ENCODE data around the gene PCDH11Y. TPM values are rescaled to one million over a fixed set of nuclear protein-coding genes. Genes with fewer than 3 reads are reported as not detected.
"Not testable (repeated sequence)": the region's sequence is repeated elsewhere in the genome, so short reads cannot be mapped to it uniquely, and the experiment has no call there.

Gene PCDH11Y
- total and polyA plus RNA-seq, 4 donors = not detected

DNA sequence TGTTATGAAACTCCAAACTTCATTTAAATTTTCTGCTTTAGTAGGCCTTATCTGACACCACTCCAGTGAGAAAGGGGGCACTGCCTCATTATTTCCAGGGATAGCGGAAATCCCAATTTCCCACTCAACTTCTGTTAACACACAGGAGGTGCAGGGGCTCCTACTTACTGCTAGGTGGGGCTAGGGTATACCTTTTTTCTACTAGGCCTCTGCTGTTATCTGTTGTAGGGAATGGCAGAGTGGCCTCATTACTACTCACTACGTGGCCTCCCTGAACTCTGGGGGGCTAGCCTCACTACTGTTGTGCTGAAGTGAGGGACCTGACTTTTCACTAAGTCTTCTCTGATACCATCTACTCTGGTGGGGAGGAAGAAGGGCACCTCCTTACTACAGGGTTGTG, 215.0 kb downstream of the PCDH11Y start:
- DNase-seq (ENCODE audit: low spot score); H3K27me3 ChIP-seq (ENCODE audit: control insufficient read depth in 4 of 4, insufficient read depth in 4 of 4, low read length in 3 of 4); H3K4me1 ChIP-seq (ENCODE audit: control insufficient read depth in 4 of 4, insufficient read depth in 4 of 4, low read length in 3 of 4); H3K36me3 ChIP-seq (ENCODE audit: control insufficient read depth in 4 of 4, insufficient read depth in 3 of 4, low read depth in 1 of 4, low read length in 3 of 4); H3K9me3 ChIP-seq (ENCODE audit: control insufficient read depth in 4 of 4, low read length in 3 of 4); H3K27ac ChIP-seq (ENCODE audit: low read depth in 1 of 2, low read length in 2 of 2); H3K4me3 ChIP-seq (ENCODE audit: low read depth in 1 of 3, low read length in 3 of 3); H3K9ac ChIP-seq (ENCODE audit: low read depth in 1 of 2, low read length in 2 of 2): not testable (repeated sequence)
- 24% methylated on average over 1 of the region's 2 CpGs for WGBS

DNA sequence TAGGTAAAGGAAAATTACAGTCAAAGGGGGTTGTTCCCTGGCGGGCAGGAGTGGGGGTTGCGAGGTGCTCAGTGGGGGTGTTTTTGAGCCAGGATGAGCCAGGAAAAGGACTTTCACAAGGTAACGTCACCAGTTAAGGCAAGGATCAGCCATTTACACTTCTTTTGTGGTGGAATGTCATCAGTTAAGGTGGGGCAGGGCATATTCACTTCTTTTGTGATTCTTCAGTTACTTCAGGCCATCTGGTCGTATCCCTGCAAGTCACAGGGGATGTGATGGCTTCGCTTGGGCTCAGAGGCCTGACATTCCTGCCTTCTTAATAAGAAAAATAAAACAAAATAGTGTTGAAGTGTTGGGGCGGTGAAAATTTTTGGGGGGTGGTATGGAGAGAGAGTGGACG, 324.8 kb downstream of the PCDH11Y start:
- H3K36me3 ChIP-seq (ENCODE audit: control insufficient read depth in 4 of 4, insufficient read depth in 3 of 4, low read depth in 1 of 4, low read length in 3 of 4); H3K9me3 ChIP-seq (ENCODE audit: control insufficient read depth in 4 of 4, low read length in 3 of 4); H3K4me1 ChIP-seq (ENCODE audit: control insufficient read depth in 4 of 4, insufficient read depth in 4 of 4, low read length in 3 of 4); H3K27ac ChIP-seq (ENCODE audit: low read depth in 1 of 2, low read length in 2 of 2); H3K4me3 ChIP-seq (ENCODE audit: low read depth in 1 of 3, low read length in 3 of 3); H3K27me3 ChIP-seq (ENCODE audit: control insufficient read depth in 4 of 4, insufficient read depth in 4 of 4, low read length in 3 of 4); H3K9ac ChIP-seq (ENCODE audit: low read depth in 1 of 2, low read length in 2 of 2); DNase-seq (ENCODE audit: low spot score): not testable (repeated sequence)
- 72% methylated on average over 7 of the region's 7 CpGs for WGBS

DNA sequence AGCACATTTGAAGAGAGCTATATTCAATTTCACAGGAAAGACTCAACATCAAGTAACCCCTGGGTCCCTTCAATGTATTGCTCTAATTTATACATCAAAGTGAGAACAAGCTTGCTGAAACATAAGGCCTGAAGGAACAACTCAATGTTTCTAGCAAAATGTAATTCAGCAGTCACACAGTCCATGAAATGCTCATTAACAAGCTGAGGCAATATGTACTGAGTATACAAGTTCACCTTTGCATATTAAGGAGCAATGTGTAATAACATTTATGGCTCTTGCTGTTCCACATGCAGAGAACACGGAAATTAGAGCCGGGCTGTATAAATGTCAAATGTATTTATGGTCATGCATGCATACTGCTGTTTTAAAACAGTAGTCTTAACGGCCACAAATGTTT, 342.1 kb downstream of the PCDH11Y start:
- DNase-seq (ENCODE audit: low spot score); H3K4me3 ChIP-seq (ENCODE audit: low read depth in 1 of 3, low read length in 3 of 3): not testable (repeated sequence)
- WGBS = 64% methylated on average over 3 of the region's 3 CpGs

DNA sequence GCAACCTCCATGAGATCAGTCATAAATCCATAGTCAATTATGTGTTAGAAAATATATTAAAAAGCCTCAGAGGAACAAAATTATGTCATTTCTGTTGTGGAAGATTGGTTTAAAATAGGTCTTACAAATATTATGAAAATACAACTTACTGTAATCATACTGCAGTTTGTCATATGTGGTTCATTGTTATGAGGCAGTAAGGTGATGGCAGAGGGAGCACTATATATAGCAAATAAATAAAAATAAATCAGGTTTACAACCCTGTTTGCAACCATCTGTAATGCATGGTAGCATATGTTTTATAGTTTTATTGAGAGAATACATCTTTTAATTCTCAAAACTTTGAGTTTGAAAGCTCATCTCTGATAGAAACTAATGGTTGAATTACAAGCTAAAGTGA, 543.6 kb downstream of the PCDH11Y start:
- DNase-seq (ENCODE audit: low spot score); H3K4me1 ChIP-seq (ENCODE audit: control insufficient read depth in 4 of 4, insufficient read depth in 4 of 4, low read length in 3 of 4); H3K36me3 ChIP-seq (ENCODE audit: control insufficient read depth in 4 of 4, insufficient read depth in 3 of 4, low read depth in 1 of 4, low read length in 3 of 4); H3K9me3 ChIP-seq (ENCODE audit: control insufficient read depth in 4 of 4, low read length in 3 of 4); H3K27ac ChIP-seq (ENCODE audit: low read depth in 1 of 2, low read length in 2 of 2); H3K27me3 ChIP-seq (ENCODE audit: control insufficient read depth in 4 of 4, insufficient read depth in 4 of 4, low read length in 3 of 4); H3K9ac ChIP-seq (ENCODE audit: low read depth in 1 of 2, low read length in 2 of 2); H3K4me3 ChIP-seq (ENCODE audit: low read depth in 1 of 3, low read length in 3 of 3): not testable (repeated sequence)

More for the DNA sequence above, 342.1 kb downstream of the PCDH11Y start:
- H3K36me3 ChIP-seq (ENCODE audit: control insufficient read depth in 4 of 4, insufficient read depth in 3 of 4, low read depth in 1 of 4, low read length in 3 of 4); H3K4me1 ChIP-seq (ENCODE audit: control insufficient read depth in 4 of 4, insufficient read depth in 4 of 4, low read length in 3 of 4); H3K27me3 ChIP-seq (ENCODE audit: control insufficient read depth in 4 of 4, insufficient read depth in 4 of 4, low read length in 3 of 4); H3K9me3 ChIP-seq (ENCODE audit: control insufficient read depth in 4 of 4, low read length in 3 of 4); H3K9ac ChIP-seq (ENCODE audit: low read depth in 1 of 2, low read length in 2 of 2); H3K27ac ChIP-seq (ENCODE audit: low read depth in 1 of 2, low read length in 2 of 2): not testable (repeated sequence)

DNA sequence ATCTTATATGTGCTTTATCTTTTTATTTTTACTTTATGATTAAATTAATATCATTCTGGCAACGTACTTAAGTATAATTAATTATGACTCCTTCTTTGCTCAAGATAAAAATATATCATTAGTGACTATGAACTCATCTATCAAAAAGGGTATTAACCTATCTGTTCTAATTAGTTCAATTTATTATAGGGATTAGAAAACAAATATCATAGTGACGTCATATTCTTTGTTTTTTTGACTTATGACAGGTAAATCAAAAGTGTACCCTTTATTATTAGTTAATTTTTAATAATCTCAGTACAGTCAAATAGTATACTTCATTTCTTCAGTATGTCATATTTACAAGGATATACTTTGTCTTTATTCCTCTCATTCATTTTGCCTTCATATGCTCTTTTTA, 638.5 kb downstream of the PCDH11Y start:
- H3K9me3 ChIP-seq (ENCODE audit: control insufficient read depth in 4 of 4, low read length in 3 of 4); H3K27ac ChIP-seq (ENCODE audit: low read depth in 1 of 2, low read length in 2 of 2); H3K4me3 ChIP-seq (ENCODE audit: low read depth in 1 of 3, low read length in 3 of 3); H3K4me1 ChIP-seq (ENCODE audit: control insufficient read depth in 4 of 4, insufficient read depth in 4 of 4, low read length in 3 of 4); H3K9ac ChIP-seq (ENCODE audit: low read depth in 1 of 2, low read length in 2 of 2); DNase-seq (ENCODE audit: low spot score); H3K36me3 ChIP-seq (ENCODE audit: control insufficient read depth in 4 of 4, insufficient read depth in 3 of 4, low read depth in 1 of 4, low read length in 3 of 4); H3K27me3 ChIP-seq (ENCODE audit: control insufficient read depth in 4 of 4, insufficient read depth in 4 of 4, low read length in 3 of 4): not testable (repeated sequence)
- 32% methylated on average over 2 of the region's 2 CpGs for WGBS

DNA sequence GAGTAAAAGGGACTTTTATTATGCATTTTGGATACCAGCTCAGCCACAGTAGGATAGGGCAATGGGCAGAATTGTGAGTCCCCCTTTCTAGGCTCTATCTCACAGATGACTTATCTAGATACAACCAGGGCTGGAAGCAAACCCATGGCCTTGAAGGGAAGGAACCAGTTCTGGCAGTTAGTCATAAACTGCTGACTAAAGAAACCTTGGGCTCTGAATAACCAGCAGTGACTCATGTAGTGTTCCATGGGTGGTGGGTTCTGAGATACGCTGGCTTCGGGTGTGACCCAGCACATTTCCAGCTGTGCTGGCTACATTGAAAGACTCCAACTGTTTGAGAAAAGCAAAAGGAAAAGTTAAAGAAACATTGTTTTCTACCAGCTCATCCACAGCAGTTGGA, 679.2 kb downstream of the PCDH11Y start:
- H3K36me3 ChIP-seq (ENCODE audit: control insufficient read depth in 4 of 4, insufficient read depth in 3 of 4, low read depth in 1 of 4, low read length in 3 of 4); H3K27ac ChIP-seq (ENCODE audit: low read depth in 1 of 2, low read length in 2 of 2); H3K27me3 ChIP-seq (ENCODE audit: control insufficient read depth in 4 of 4, insufficient read depth in 4 of 4, low read length in 3 of 4); H3K9me3 ChIP-seq (ENCODE audit: control insufficient read depth in 4 of 4, low read length in 3 of 4); H3K4me3 ChIP-seq (ENCODE audit: low read depth in 1 of 3, low read length in 3 of 3); H3K4me1 ChIP-seq (ENCODE audit: control insufficient read depth in 4 of 4, insufficient read depth in 4 of 4, low read length in 3 of 4); DNase-seq (ENCODE audit: low spot score); H3K9ac ChIP-seq (ENCODE audit: low read depth in 1 of 2, low read length in 2 of 2): not testable (repeated sequence)
- 81% methylated on average over 2 of the region's 2 CpGs for WGBS

DNA sequence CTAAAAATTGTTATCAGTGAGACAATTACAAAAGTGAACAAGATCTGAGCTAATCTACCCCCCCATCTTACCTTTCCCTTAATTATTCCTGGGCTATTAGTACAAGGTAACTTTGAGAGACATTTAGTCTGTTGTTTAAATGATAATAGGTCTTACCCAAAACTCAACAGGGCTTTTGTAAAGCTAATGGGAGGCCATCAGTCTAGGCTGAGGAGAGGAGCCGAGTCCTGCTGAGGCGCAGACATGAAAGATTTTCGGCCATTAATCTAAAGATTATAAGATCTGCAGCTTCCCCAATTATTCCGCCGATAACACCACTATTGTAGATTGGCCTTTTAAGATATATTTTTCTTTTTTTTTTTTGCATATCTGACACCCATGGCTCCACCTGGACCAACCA, 708.6 kb downstream of the PCDH11Y start:
- H3K36me3 ChIP-seq (ENCODE audit: control insufficient read depth in 4 of 4, insufficient read depth in 3 of 4, low read depth in 1 of 4, low read length in 3 of 4); H3K9ac ChIP-seq (ENCODE audit: low read depth in 1 of 2, low read length in 2 of 2); H3K4me1 ChIP-seq (ENCODE audit: control insufficient read depth in 4 of 4, insufficient read depth in 4 of 4, low read length in 3 of 4); H3K9me3 ChIP-seq (ENCODE audit: control insufficient read depth in 4 of 4, low read length in 3 of 4); H3K27me3 ChIP-seq (ENCODE audit: control insufficient read depth in 4 of 4, insufficient read depth in 4 of 4, low read length in 3 of 4); H3K27ac ChIP-seq (ENCODE audit: low read depth in 1 of 2, low read length in 2 of 2); DNase-seq (ENCODE audit: low spot score); H3K4me3 ChIP-seq (ENCODE audit: low read depth in 1 of 3, low read length in 3 of 3): not testable (repeated sequence)
- WGBS = 85% methylated on average over 5 of the region's 5 CpGs

DNA sequence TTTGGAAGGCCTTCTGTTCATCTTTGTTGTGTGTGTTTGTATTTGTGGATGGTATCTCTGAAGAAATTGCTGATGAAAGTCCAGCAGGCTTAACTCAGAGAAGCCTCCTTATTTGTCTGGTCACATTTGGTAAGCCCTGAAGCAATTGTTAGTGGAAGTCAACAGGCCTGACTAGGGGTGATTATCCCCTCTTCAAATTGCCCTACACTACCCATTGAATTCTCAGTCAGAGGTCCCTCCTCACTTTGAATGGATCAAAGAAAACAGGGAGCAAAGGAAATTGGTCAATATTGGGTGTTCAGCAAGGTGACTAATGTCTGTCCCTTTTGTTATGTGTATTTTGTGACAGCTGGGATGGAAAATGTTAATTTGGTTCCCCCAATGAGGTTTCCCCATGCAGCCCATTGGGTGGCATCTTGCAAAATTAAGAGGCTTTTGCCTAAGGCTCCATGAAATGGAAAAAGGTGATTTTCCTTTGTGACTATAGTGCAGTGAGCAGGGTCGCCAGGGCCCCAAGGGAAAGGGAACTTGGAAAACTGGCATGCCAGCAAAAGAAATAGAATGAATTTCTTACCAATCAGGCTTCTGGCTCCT, 709.8 kb downstream of the PCDH11Y start:
- WGBS = no CpG with 5 or more reads among the region's 1 CpG
- H3K27me3 ChIP-seq (ENCODE audit: control insufficient read depth in 4 of 4, insufficient read depth in 4 of 4, low read length in 3 of 4); H3K4me3 ChIP-seq (ENCODE audit: low read depth in 1 of 3, low read length in 3 of 3); H3K27ac ChIP-seq (ENCODE audit: low read depth in 1 of 2, low read length in 2 of 2); H3K36me3 ChIP-seq (ENCODE audit: control insufficient read depth in 4 of 4, insufficient read depth in 3 of 4, low read depth in 1 of 4, low read length in 3 of 4); H3K9ac ChIP-seq (ENCODE audit: low read depth in 1 of 2, low read length in 2 of 2); H3K9me3 ChIP-seq (ENCODE audit: control insufficient read depth in 4 of 4, low read length in 3 of 4); DNase-seq (ENCODE audit: low spot score); H3K4me1 ChIP-seq (ENCODE audit: control insufficient read depth in 4 of 4, insufficient read depth in 4 of 4, low read length in 3 of 4): not testable (repeated sequence)

DNA sequence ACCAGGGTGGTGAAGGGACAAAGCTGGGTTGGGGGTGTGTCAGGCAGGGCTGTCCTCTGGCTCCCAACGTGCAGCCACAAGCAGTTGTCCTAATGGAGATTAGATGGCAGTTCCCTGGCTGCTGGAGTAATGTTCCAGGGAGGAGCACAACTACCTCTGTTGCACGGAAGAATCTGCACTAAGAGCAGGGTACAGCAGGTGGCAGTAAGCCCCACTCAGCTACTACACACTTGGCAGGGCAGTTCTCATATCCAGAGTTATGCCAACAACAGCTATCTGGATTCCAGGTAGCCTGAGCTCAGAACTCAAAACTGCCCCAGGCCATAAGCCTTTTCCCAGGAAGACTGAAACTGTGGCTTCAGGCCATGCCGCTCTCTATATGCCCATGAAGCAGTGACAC, 761.3 kb downstream of the PCDH11Y start:
- 33% methylated on average over 2 of the region's 3 CpGs for WGBS
- H3K36me3 ChIP-seq (ENCODE audit: control insufficient read depth in 4 of 4, insufficient read depth in 3 of 4, low read depth in 1 of 4, low read length in 3 of 4); H3K9ac ChIP-seq (ENCODE audit: low read depth in 1 of 2, low read length in 2 of 2); H3K27ac ChIP-seq (ENCODE audit: low read depth in 1 of 2, low read length in 2 of 2); H3K4me3 ChIP-seq (ENCODE audit: low read depth in 1 of 3, low read length in 3 of 3); H3K4me1 ChIP-seq (ENCODE audit: control insufficient read depth in 4 of 4, insufficient read depth in 4 of 4, low read length in 3 of 4); H3K9me3 ChIP-seq (ENCODE audit: control insufficient read depth in 4 of 4, low read length in 3 of 4); DNase-seq (ENCODE audit: low spot score); H3K27me3 ChIP-seq (ENCODE audit: control insufficient read depth in 4 of 4, insufficient read depth in 4 of 4, low read length in 3 of 4): not testable (repeated sequence)
